Psoas muscle (tissue), 8 donors: Measurements from ENCODE around the gene PPARD. TPM values are rescaled to one million over a fixed set of nuclear protein-coding genes. Genes with fewer than 3 reads are reported as not detected.

Experiments used
- ATAC-seq, 4 donors: fragments of 200-7000 bp; cut with Tn5 transposase; one replicate each; pipeline ENCODE4 v1.9.1; 2020; ENCODE audit warnings: moderate library complexity in 3 of 4, mild to moderate bottlenecking in 2 of 4
- DNase-seq, 2 donors: peaks; one replicate each; pipeline ENCODE4 v3.0.0-alpha.2; 2020
- H3K27ac ChIP-seq: fragments of 200-600 bp; one replicate; pipeline ENCODE4 v1.8.0; 2022
- H3K27me3 ChIP-seq, 3 donors: fragments of 200-600 bp in 1 of 3; one replicate each; pipeline versions ENCODE4 v1.6.1 to v1.8.0; 2013 to 2022; ENCODE audit warnings: low read length in 2 of 3, mild to moderate bottlenecking in 2 of 3, moderate library complexity in 1 of 3; ENCODE audit not compliant: insufficient read depth in 3 of 3
- H3K36me3 ChIP-seq, 2 donors: fragments of 200-600 bp in 1 of 2; one replicate each; pipeline versions ENCODE4 v1.6.1 to v1.8.0; 2013 to 2022; ENCODE audit warnings: low read depth in 1 of 2, mild to moderate bottlenecking in 1 of 2, moderate library complexity in 1 of 2; ENCODE audit not compliant: insufficient read depth in 1 of 2
- H3K4me1 ChIP-seq: fragments of 200-600 bp; one replicate; pipeline ENCODE4 v1.8.0; 2022
- H3K4me3 ChIP-seq: fragments of 200-600 bp; one replicate; pipeline ENCODE4 v1.8.0; 2022; ENCODE audit warnings: mild to moderate bottlenecking
- H3K9me3 ChIP-seq: fragments of 200-600 bp; one replicate; pipeline ENCODE4 v1.8.0; 2022
- WGBS, 3 donors: extraction: QIAGEN DNeasy Blood & Tissue Kit; methylation state at CpG; one replicate each; pipeline versions ENCODE4 v1.1.6 to v1.1.7; 2013; 5-methylcytosine and 5-hydroxymethylcytosine counted together
- intact Hi-C, 2 donors: fragments of 100-400 bp; cut with DNase I; formaldehyde crosslinking; loops; one replicate each; pipeline versions ENCODE4 v1.11.0 to v1.14.2; 2022
- polyA plus RNA-seq, 3 donors: library from polyadenylated mRNA; stranded (reverse); fragments of 200-250 nt; gene quantifications; one replicate each; pipeline ENCODE4 v1.2.3, GENCODE V29; 2013
- total RNA-seq, 4 donors: library from RNA; stranded (reverse); fragmentation: NEBNext Ultra II Directional in 2 of 4; extraction: Animal tissue kit (Norgen Biotek cat#: 25700) in 2 of 4; gene quantifications; one replicate each; pipeline versions ENCODE4 v1.2.1 to v1.2.4, GENCODE V29; 2021 to 2023
- TF ChIP-seq, protein P1 (sequence below): fragments of 200-600 bp; IDR thresholded peaks from one replicate; pipeline ENCODE4 v1.8.0; 2022; ENCODE audit warnings: antibody characterized with exemption
- donor health status: healthy with polysubstance abuse.
- donor health status: DM: no; HTN: no; CAD: no; lungs with moderate emphysema.
- donor health status: Bipolar disorder and iron deficiency.
- donor health status: healthy.
- donor health status: DM: yes; HTN: yes; CAD: no.
- donor health status: DM: no; HTN: no; CAD: no.
- donor health status: DM: no; HTN: no; CAD: no.
- donor health status: DM: yes; HTN: yes; CAD: no.

PPARD gene
- total and polyA plus RNA-seq, 7 donors, result 13.5 to 187 (median 37.2) TPM

DNA sequence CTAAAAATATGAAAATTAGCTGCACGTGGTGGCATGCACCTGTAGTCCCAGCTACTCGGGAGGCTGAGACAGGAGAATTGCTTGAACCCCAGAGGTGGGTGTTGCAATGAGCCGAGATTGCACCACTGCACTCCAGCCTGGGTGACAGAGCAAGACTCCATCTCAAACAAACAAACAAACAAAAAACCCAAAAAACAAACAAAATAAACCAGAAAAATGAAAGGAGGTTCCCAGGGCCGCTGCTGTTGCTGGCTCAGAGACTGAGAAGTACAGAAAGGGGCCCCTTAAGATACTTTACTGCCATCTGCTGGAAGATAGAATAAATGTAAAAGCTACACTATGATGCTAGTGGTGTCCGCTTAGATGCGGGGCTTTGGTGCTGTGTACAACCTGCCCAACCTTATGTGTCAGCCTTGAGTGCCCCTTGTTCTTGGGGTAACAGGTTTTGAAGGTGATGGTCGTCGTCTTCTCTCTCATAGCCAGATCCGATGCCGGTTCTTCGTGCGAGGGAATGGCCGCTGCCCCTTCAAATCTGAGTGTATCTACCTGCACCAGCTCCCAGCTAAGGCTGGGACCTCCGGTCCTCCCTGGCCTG, 107.0 kb downstream of the PPARD start:
- WGBS, 3 donors, result 32 to 37% (median 33%) methylated on average over 14 of the region's 14 CpGs
- no peaks in the 10 kb centered on the region for H3K36me3 ChIP-seq
- intact Hi-C loops, result loop anchor here in 1 of 2 donors (1.0 kb wide), 2 partner anchors 107 to 152 kb away; partner anchors contain the start of genes DEF6 and PPARD
- TF ChIP-seq, protein P1, sequence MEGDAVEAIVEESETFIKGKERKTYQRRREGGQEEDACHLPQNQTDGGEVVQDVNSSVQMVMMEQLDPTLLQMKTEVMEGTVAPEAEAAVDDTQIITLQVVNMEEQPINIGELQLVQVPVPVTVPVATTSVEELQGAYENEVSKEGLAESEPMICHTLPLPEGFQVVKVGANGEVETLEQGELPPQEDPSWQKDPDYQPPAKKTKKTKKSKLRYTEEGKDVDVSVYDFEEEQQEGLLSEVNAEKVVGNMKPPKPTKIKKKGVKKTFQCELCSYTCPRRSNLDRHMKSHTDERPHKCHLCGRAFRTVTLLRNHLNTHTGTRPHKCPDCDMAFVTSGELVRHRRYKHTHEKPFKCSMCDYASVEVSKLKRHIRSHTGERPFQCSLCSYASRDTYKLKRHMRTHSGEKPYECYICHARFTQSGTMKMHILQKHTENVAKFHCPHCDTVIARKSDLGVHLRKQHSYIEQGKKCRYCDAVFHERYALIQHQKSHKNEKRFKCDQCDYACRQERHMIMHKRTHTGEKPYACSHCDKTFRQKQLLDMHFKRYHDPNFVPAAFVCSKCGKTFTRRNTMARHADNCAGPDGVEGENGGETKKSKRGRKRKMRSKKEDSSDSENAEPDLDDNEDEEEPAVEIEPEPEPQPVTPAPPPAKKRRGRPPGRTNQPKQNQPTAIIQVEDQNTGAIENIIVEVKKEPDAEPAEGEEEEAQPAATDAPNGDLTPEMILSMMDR, result peak; percentile 79
- ATAC-seq (peak; percentile 45 to 68 (median 66)), DNase-seq (no peak)
- peaks cover 19% of the 10 kb centered on the region for H3K4me1 ChIP-seq
- no peaks in the 10 kb centered on the region for H3K9me3 ChIP-seq
- H3K4me3 ChIP-seq, result no peak overlapping the region
- no peak overlapping the region for H3K27ac ChIP-seq
- no peaks in the 10 kb centered on the region for H3K27me3 ChIP-seq

DNA sequence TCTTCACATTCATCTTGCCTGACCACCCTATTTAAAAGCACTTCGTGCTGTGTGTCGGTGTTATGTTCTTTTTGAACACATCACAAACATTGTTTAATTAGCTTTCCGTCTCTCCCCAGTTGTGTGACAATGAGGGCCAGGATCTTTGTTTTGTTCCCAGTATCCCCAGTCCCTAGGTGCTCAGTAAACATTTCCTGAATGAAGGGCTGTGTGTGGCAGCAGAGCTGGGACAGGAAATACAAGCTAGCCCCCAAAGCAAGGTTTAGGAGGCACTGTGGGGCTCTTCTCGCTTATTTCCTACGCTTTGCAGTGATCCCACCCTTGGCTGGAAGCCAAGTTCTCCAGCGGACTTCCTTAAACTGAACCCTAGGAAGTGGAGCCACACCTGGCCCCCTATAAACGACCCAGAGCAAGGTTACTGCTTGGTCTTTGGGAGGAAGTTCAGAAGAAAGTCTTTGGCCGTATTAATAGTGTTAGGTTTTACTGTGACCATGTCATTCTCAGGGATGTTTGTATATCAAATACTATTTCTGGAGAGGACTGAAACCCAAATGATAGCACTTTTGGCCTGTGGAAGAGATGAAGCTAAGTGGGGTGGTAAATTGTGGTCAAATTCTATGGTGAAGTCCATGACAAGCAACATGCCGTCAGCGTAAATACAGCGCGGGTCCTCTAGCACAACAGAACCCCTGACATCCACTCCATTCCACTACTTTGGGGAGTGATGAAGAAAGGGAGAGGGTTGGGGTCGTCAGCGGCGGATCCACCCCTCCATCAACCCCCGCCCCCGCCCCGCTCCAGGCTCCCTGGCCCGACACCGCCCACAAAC, 109.2 kb downstream of the PPARD start:
- ATAC-seq, result no peak

DNA sequence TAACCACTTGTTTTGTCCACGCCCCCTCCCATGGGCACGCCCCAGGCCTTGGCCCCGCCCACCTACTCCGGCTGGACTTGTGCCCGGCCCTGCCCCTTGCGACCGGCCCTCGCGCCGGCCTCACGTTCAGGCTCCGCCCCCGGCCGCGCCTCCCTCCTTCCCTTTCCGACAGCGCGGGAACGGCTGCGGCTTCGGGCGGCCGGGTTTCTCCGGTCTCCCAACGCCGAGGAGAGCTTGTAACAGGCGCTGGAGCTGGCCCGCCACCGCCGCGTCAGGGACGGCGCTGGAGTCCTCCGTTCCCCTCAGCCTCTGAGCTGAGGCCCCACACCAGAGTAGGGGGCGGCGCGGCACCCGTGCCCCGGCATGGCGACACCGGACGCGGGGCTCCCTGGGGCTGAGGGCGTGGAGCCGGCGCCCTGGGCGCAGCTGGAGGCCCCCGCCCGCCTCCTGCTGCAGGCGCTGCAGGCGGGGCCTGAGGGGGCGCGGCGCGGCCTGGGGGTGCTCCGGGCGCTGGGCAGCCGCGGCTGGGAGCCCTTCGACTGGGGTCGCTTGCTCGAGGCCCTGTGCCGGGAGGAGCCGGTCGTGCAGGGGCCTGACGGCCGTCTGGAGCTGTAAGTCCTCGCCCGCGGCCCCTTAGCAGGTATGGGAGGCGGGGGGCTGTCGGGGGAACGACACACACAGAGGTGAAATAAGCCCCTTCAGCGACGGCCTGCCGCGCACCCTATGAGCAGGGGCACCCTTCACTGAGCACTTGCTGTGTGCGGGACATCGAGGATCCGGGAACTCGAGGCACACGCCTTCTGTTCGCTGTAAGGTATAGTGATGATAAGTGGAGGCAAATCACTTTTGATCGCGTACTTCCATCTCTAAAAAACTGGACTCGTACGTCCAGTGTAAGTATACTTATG, 110.1 kb downstream of the PPARD start, which contains the start of gene FANCE:
FANCE (plus strand) TSS at position 156 of the 908 bp plus-strand sequence; CDS start at position 364, 208 bp downstream.
- ATAC-seq, result peak; percentile 89 to 94 (median 92)
- TF ChIP-seq, protein P1, result no peak

More for the DNA sequence above, 109.2 kb downstream of the PPARD start:
- intact Hi-C loops, result loop anchor here (2.0 to 10.0 kb wide), 3 partner anchors 109 to 757 kb away; partner anchors contain the start of genes ILRUN (in 1 of the 2) and PPARD (in 1 of the 2)
- Histone ChIP-seq H3K36me3 (peaks cover 0 to 7% of the 10 kb centered on the region in 2 donors), H3K27me3 (no peaks in the 10 kb centered on the region), H3K4me3 (peak overlapping the region; percentile 78), H3K4me1 (peaks cover 29% of the 10 kb centered on the region), H3K9me3 (no peaks in the 10 kb centered on the region), H3K27ac (peak overlapping the region; percentile 81)
- DNase-seq, result no peak
- WGBS, 3 donors, result 10 to 12% (median 11%) methylated on average over 20 of the region's 20 CpGs
- TF ChIP-seq, protein P1, result no peak

DNA sequence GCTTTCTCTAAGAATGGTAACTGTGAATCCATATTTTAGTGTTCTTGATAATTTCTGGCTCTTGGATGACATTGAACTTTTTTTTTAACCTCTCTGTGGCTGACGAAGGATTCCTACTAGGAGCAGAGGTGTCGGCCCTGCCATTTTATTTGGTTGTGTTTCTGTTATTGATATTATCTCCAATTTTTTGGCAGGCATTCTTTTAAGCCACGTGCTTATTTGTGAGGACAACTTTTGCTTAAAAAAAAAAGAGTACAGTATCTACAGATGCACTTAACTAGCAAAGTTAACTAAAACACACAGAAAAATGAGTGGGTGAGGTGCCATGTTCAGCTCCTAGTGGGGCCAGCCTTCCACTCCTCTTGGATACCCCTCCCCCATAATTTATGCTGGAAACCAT, 110.9 kb downstream of the PPARD start:
- intact Hi-C loops, result loop anchor here (5.0 to 10.0 kb wide), 2 partner anchors 161 to 758 kb away; partner anchors contain the start of gene ILRUN (in 1 of the 2)

More for the DNA sequence above, 110.1 kb downstream of the PPARD start, which contains the start of gene FANCE:
- H3K4me1 ChIP-seq, result peaks cover 29% of the 10 kb centered on the region
- peak within 1 kb of the TSS; percentile 81 for H3K27ac ChIP-seq
- H3K36me3 ChIP-seq, result peaks cover 0 to 15% of the 10 kb centered on the region in 2 donors
- DNase-seq, result peak; percentile 95 to 97
- H3K27me3 ChIP-seq, result no peaks in the 10 kb centered on the region
- WGBS, 3 donors, result 2 to 4% (median 4%) methylated on average over 61 to 87 of the region's 87 CpGs
- peak within 1 kb of the TSS; percentile 78 for H3K4me3 ChIP-seq
- intact Hi-C loops, result loop anchor here (5.0 to 10.0 kb wide), 2 partner anchors 160 to 758 kb away; partner anchors contain the start of gene ILRUN (in 1 of the 2)
- no peaks in the 10 kb centered on the region for H3K9me3 ChIP-seq

More for the DNA sequence above, 110.9 kb downstream of the PPARD start:
- no peaks in the 10 kb centered on the region for H3K27me3 ChIP-seq
- no peak for ATAC-seq
- TF ChIP-seq, protein P1, result no peak
- H3K36me3 ChIP-seq, result peaks cover 0 to 20% of the 10 kb centered on the region in 2 donors
- H3K4me1 ChIP-seq, result peaks cover 29% of the 10 kb centered on the region
- H3K9me3 ChIP-seq, result no peaks in the 10 kb centered on the region
- H3K27ac ChIP-seq, result peak overlapping the region; percentile 81
- H3K4me3 ChIP-seq, result peak overlapping the region; percentile 78
- DNase-seq, result no peak
- 26 to 50% (median 27%) methylated on average over 3 of the region's 3 CpGs for WGBS, 3 donors
